HEK293 (cell line): Measurements from ENCODE around the gene OXGR1.

ENCODE experiments used
- CTCF ChIA-PET: fragments of 350-600 bp; formaldehyde crosslinking; extraction: SDS; loops from one replicate; lab custom pipeline; 2021; ENCODE audit warnings: antibody characterized with exemption; lab: Yijun Ruan, JAX
- POLR2A ChIA-PET: fragments of 300-600 bp; formaldehyde crosslinking; extraction: SDS; loops from one replicate; lab custom pipeline; 2020; ENCODE audit warnings: antibody characterized with exemption, inconsistent platforms; lab: Yijun Ruan, JAX
- H3K27ac ChIP-seq: fragments of 200-500 bp; sonication (Bioruptor generic); 2 replicates; pipeline ENCODE4 v1.5.1; 2014; ENCODE audit warnings: low read depth, low read length, control low read depth, inconsistent platforms; ENCODE audit errors: extremely low read depth
- H3K36me3 ChIP-seq, 2 experiments: fragments of 200-500 bp in 1 of 2; sonication (Bioruptor generic) in 1 of 2; 1 replicate in 1 of 2; 2 replicates in 1 of 2; pipeline ENCODE4 v1.5.1; 2014 to 2017; ENCODE audit warnings: inconsistent platforms in 2 of 2, low read length in 2 of 2; ENCODE audit not compliant: control insufficient read depth in 2 of 2, insufficient read depth in 1 of 2
- H3K4me1 ChIP-seq: fragments of 200-500 bp; sonication (Bioruptor generic); 2 replicates; pipeline ENCODE4 v1.5.1; 2014; ENCODE audit warnings: mild to moderate bottlenecking, low read length, inconsistent platforms; ENCODE audit not compliant: control insufficient read depth, insufficient read depth
- H3K4me3 ChIP-seq: 2 replicates; pipeline ENCODE4 v1.5.1; 2011; ENCODE audit warnings: low read depth, mild to moderate bottlenecking, control low read depth, low read length, moderate library complexity
- H3K9me3 ChIP-seq: fragments of 200-500 bp; sonication (Bioruptor generic); 2 replicates; pipeline ENCODE4 v1.5.1; 2014; ENCODE audit warnings: low read depth, low read length, inconsistent platforms; ENCODE audit not compliant: control insufficient read depth, insufficient read depth
- ATF2 ChIP-seq: fragments of 450-650 bp; formaldehyde crosslinking; IDR thresholded peaks from 2 replicates; pipeline ENCODE4 v1.5.1; 2016; ENCODE audit warnings: missing biosample characterization, missing genetic modification characterization, low read depth
- BCL11B ChIP-seq: fragments of 450-650 bp; formaldehyde crosslinking; IDR thresholded peaks from 2 replicates; pipeline ENCODE4 v1.5.1; 2016; ENCODE audit warnings: low read depth, missing biosample characterization, missing genetic modification characterization
- IKZF3 ChIP-seq: fragments of 450-650 bp; IDR thresholded peaks from 2 replicates; pipeline ENCODE4 v1.5.0; 2018; ENCODE audit warnings: missing biosample characterization, mild to moderate bottlenecking, missing genetic modification characterization, moderate library complexity
- KLF10 ChIP-seq: fragments of 450-650 bp; IDR thresholded peaks from 2 replicates; pipeline ENCODE4 v1.5.1; 2018; ENCODE audit warnings: missing biosample characterization, mild to moderate bottlenecking, missing genetic modification characterization
- MYNN ChIP-seq: fragments of 450-650 bp; formaldehyde crosslinking; IDR thresholded peaks from 2 replicates; pipeline ENCODE4 v1.5.1; 2016; ENCODE audit warnings: missing biosample characterization, missing genetic modification characterization, borderline replicate concordance
- ZBTB10 ChIP-seq: fragments of 450-650 bp; formaldehyde crosslinking; IDR thresholded peaks from 2 replicates; pipeline ENCODE4 v1.5.1; 2016; ENCODE audit warnings: missing biosample characterization, missing genetic modification characterization
- ZNF114 ChIP-seq: fragments of 450-650 bp; formaldehyde crosslinking; IDR thresholded peaks from 2 replicates; pipeline ENCODE4 v1.5.0; 2017; ENCODE audit warnings: missing biosample characterization, missing genetic modification characterization
- ZNF121 ChIP-seq: fragments of 450-650 bp; formaldehyde crosslinking; IDR thresholded peaks from 2 replicates; pipeline ENCODE4 v1.5.1; 2016; ENCODE audit warnings: missing biosample characterization, missing genetic modification characterization
- ZNF132 ChIP-seq: fragments of 450-650 bp; formaldehyde crosslinking; IDR thresholded peaks from 2 replicates; pipeline ENCODE4 v1.5.1; 2017; ENCODE audit warnings: missing biosample characterization, missing genetic modification characterization, borderline replicate concordance
- ZNF16 ChIP-seq: fragments of 450-650 bp; formaldehyde crosslinking; IDR thresholded peaks from 2 replicates; pipeline ENCODE4 v1.5.1; 2016; ENCODE audit warnings: low read depth, missing biosample characterization, missing genetic modification characterization
- ZNF266 ChIP-seq: fragments of 450-650 bp; formaldehyde crosslinking; IDR thresholded peaks from 2 replicates; pipeline ENCODE4 v1.5.1; 2016; ENCODE audit warnings: missing biosample characterization, missing genetic modification characterization, low read depth
- ZNF416 ChIP-seq: fragments of 450-650 bp; formaldehyde crosslinking; IDR thresholded peaks from 2 replicates; pipeline ENCODE4 v1.5.1; 2016; ENCODE audit warnings: missing biosample characterization, missing genetic modification characterization
- ZNF473 ChIP-seq: fragments of 450-650 bp; formaldehyde crosslinking; IDR thresholded peaks from 2 replicates; pipeline ENCODE4 v1.5.1; 2017; ENCODE audit warnings: missing biosample characterization, missing genetic modification characterization
- ZNF600 ChIP-seq: fragments of 450-650 bp; formaldehyde crosslinking; IDR thresholded peaks from 2 replicates; pipeline ENCODE4 v1.5.1; 2016; ENCODE audit warnings: missing biosample characterization, missing genetic modification characterization
- ZNF624 ChIP-seq: fragments of 450-650 bp; formaldehyde crosslinking; IDR thresholded peaks from 2 replicates; pipeline ENCODE4 v1.5.1; 2017; ENCODE audit warnings: missing biosample characterization, missing genetic modification characterization
- ZNF701 ChIP-seq: fragments of 450-650 bp; formaldehyde crosslinking; IDR thresholded peaks from 2 replicates; pipeline ENCODE4 v1.5.1; 2016; ENCODE audit warnings: missing biosample characterization, missing genetic modification characterization
- ZNF843 ChIP-seq: fragments of 450-650 bp; formaldehyde crosslinking; IDR thresholded peaks from 2 replicates; pipeline ENCODE4 v1.5.1; 2016; ENCODE audit warnings: missing biosample characterization, missing genetic modification characterization
- TF ChIP-seq, protein P1 (sequence below): fragments of 450-650 bp; formaldehyde crosslinking; IDR thresholded peaks from 2 replicates; pipeline ENCODE4 v1.5.1; 2016; ENCODE audit warnings: missing biosample characterization, missing genetic modification characterization
- TF ChIP-seq, protein P2 (sequence below): fragments of 450-650 bp; IDR thresholded peaks from 2 replicates; pipeline ENCODE4 v1.5.1; 2018; ENCODE audit warnings: missing biosample characterization, missing genetic modification characterization
- TF ChIP-seq, protein P3 (sequence below): fragments of 450-650 bp; formaldehyde crosslinking; IDR thresholded peaks from 2 replicates; pipeline ENCODE4 v1.5.1; 2017; ENCODE audit warnings: missing biosample characterization, missing genetic modification characterization
- TF ChIP-seq, protein P4 (sequence below): fragments of 450-650 bp; formaldehyde crosslinking; IDR thresholded peaks from 2 replicates; pipeline ENCODE4 v1.5.0; 2017; ENCODE audit warnings: missing biosample characterization, missing genetic modification characterization, borderline replicate concordance

OXGR1 gene

GRCh38 chr13:97020194-97020593 is 25.9 kb upstream of the OXGR1 start:
- Histone ChIP-seq H3K4me3 (no peak overlapping the region), H3K36me3 (no peaks in the 10 kb centered on the region), H3K9me3 (no peaks in the 10 kb centered on the region), H3K4me1 (no peaks in the 10 kb centered on the region), H3K27ac (no peak overlapping the region)
- CTCF ChIA-PET = interaction anchor here (0.9 kb wide), 1 partner anchor 48 kb away, joined by 3 read pairs; no protein-coding TSS in a partner anchor
- POLR2A ChIA-PET = no interaction called here
- no peak for TF ChIP-seq ZNF132 (tag by site-specific recombination)
- no peak for TF ChIP-seq BCL11B
- TF ChIP-seq ATF2 (tag by site-specific recombination) = no peak
- TF ChIP-seq ZNF114 = no peak
- TF ChIP-seq ZNF121 (tag by site-specific recombination) = no peak
- no peak for TF ChIP-seq ZNF843 (tag by site-specific recombination)
- TF ChIP-seq ZNF600 (tag by site-specific recombination) = no peak
- no peak for TF ChIP-seq ZBTB10 (tag by site-specific recombination)
- TF ChIP-seq ZNF473 (tag by site-specific recombination) = no peak
- no peak for TF ChIP-seq ZNF266 (tag by site-specific recombination)
- no peak for TF ChIP-seq ZNF16 (tag by site-specific recombination)
- TF ChIP-seq ZNF701 (tag by site-specific recombination) = no peak
- no peak for TF ChIP-seq KLF10 (tag by site-specific recombination)
- TF ChIP-seq ZNF416 (tag by site-specific recombination) = no peak
- TF ChIP-seq, protein P1, sequence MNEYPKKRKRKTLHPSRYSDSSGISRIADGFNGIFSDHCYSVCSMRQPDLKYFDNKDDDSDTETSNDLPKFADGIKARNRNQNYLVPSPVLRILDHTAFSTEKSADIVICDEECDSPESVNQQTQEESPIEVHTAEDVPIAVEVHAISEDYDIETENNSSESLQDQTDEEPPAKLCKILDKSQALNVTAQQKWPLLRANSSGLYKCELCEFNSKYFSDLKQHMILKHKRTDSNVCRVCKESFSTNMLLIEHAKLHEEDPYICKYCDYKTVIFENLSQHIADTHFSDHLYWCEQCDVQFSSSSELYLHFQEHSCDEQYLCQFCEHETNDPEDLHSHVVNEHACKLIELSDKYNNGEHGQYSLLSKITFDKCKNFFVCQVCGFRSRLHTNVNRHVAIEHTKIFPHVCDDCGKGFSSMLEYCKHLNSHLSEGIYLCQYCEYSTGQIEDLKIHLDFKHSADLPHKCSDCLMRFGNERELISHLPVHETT (tag by site-specific recombination) = no peak
- TF ChIP-seq, protein P2, sequence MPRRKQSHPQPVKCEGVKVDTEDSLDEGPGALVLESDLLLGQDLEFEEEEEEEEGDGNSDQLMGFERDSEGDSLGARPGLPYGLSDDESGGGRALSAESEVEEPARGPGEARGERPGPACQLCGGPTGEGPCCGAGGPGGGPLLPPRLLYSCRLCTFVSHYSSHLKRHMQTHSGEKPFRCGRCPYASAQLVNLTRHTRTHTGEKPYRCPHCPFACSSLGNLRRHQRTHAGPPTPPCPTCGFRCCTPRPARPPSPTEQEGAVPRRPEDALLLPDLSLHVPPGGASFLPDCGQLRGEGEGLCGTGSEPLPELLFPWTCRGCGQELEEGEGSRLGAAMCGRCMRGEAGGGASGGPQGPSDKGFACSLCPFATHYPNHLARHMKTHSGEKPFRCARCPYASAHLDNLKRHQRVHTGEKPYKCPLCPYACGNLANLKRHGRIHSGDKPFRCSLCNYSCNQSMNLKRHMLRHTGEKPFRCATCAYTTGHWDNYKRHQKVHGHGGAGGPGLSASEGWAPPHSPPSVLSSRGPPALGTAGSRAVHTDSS (tag by site-specific recombination) = no peak
- no peak for TF ChIP-seq MYNN (tag by site-specific recombination)
- no peak for TF ChIP-seq IKZF3 (tag by site-specific recombination)

DNA sequence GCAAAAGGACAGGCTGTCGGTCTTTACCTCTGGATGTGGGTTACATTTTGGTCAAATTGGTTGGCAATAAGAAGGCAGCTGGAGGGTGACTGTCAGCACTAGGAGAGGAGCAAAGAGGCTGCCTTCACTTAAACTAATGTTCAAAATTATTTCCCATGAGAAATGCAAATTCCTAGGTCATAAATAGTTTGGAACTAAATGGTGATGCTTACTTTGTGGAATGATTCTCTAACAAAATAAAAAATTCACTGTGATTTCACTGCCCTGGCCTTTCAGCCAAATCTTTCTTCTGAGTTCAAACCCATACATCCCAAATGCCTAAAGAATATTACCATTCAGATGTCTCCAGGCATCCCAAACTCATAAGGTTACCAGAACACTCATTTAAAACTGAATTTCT is 25.0 kb upstream of the OXGR1 start:
- Histone ChIP-seq H3K36me3 (no peaks in the 10 kb centered on the region), H3K4me1 (no peaks in the 10 kb centered on the region), H3K9me3 (no peaks in the 10 kb centered on the region), H3K4me3 (no peak overlapping the region), H3K27ac (no peak overlapping the region)
- POLR2A ChIA-PET = no interaction called here
- CTCF ChIA-PET = interaction anchor here (0.6 to 1.2 kb wide), 3 partner anchors 24 to 49 kb away, joined by 3 to 4 read pairs (median 3); no protein-coding TSS in a partner anchor
- TF ChIP-seq ZNF624 = no peak
- TF ChIP-seq, protein P3, sequence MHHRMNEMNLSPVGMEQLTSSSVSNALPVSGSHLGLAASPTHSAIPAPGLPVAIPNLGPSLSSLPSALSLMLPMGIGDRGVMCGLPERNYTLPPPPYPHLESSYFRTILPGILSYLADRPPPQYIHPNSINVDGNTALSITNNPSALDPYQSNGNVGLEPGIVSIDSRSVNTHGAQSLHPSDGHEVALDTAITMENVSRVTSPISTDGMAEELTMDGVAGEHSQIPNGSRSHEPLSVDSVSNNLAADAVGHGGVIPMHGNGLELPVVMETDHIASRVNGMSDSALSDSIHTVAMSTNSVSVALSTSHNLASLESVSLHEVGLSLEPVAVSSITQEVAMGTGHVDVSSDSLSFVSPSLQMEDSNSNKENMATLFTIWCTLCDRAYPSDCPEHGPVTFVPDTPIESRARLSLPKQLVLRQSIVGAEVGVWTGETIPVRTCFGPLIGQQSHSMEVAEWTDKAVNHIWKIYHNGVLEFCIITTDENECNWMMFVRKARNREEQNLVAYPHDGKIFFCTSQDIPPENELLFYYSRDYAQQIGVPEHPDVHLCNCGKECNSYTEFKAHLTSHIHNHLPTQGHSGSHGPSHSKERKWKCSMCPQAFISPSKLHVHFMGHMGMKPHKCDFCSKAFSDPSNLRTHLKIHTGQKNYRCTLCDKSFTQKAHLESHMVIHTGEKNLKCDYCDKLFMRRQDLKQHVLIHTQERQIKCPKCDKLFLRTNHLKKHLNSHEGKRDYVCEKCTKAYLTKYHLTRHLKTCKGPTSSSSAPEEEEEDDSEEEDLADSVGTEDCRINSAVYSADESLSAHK (tag by site-specific recombination) = no peak
- no peak for TF ChIP-seq ZNF473 (tag by site-specific recombination)
- TF ChIP-seq, protein P4, sequence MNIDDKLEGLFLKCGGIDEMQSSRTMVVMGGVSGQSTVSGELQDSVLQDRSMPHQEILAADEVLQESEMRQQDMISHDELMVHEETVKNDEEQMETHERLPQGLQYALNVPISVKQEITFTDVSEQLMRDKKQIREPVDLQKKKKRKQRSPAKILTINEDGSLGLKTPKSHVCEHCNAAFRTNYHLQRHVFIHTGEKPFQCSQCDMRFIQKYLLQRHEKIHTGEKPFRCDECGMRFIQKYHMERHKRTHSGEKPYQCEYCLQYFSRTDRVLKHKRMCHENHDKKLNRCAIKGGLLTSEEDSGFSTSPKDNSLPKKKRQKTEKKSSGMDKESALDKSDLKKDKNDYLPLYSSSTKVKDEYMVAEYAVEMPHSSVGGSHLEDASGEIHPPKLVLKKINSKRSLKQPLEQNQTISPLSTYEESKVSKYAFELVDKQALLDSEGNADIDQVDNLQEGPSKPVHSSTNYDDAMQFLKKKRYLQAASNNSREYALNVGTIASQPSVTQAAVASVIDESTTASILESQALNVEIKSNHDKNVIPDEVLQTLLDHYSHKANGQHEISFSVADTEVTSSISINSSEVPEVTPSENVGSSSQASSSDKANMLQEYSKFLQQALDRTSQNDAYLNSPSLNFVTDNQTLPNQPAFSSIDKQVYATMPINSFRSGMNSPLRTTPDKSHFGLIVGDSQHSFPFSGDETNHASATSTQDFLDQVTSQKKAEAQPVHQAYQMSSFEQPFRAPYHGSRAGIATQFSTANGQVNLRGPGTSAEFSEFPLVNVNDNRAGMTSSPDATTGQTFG (tag by site-specific recombination) = no peak
- no peak for TF ChIP-seq ATF2 (tag by site-specific recombination)
